Thymus (tissue), 11 donors: ENCODE measurements around the gene LRRC8D. TPM values are rescaled to one million over a fixed set of nuclear protein-coding genes. Genes with fewer than 3 reads are reported as not detected.

ENCODE experiments used
- DNase-seq, 9 donors: peaks; one replicate each; pipeline ENCODE4 v3.0.0-alpha.2; 2013; ENCODE audit warnings: low spot score in 9 of 9, low read depth in 6 of 9, missing footprints in 1 of 9
- H3K27ac ChIP-seq, 2 donors: one replicate each; pipeline ENCODE4 v1.5.1; 2013; ENCODE audit warnings: control low read depth in 1 of 2, low read depth in 1 of 2, low read length in 1 of 2, mild to moderate bottlenecking in 1 of 2, moderate library complexity in 1 of 2
- H3K27me3 ChIP-seq, 2 donors: one replicate each; pipeline ENCODE4 v1.5.1; 2013; ENCODE audit warnings: low read length in 1 of 2; ENCODE audit not compliant: control insufficient read depth in 2 of 2, insufficient read depth in 1 of 2
- H3K36me3 ChIP-seq, 2 donors: one replicate each; pipeline ENCODE4 v1.5.1; 2013; ENCODE audit warnings: low read length in 1 of 2, mild to moderate bottlenecking in 1 of 2, moderate library complexity in 1 of 2; ENCODE audit not compliant: control insufficient read depth in 2 of 2, insufficient read depth in 2 of 2
- H3K4me1 ChIP-seq, 2 donors: one replicate each; pipeline ENCODE4 v1.5.1; 2013; ENCODE audit warnings: low read length in 2 of 2; ENCODE audit not compliant: control insufficient read depth in 2 of 2, insufficient read depth in 2 of 2
- H3K4me3 ChIP-seq, 2 donors: one replicate each; pipeline ENCODE4 v1.5.1; 2013; ENCODE audit warnings: low read length in 2 of 2, control low read depth in 1 of 2, mild to moderate bottlenecking in 1 of 2
- H3K9me3 ChIP-seq, 2 donors: one replicate each; pipeline ENCODE4 v1.5.1; 2013; ENCODE audit warnings: low read length in 1 of 2, mild to moderate bottlenecking in 1 of 2; ENCODE audit not compliant: control insufficient read depth in 2 of 2, insufficient read depth in 1 of 2
- WGBS: extraction: QIAGEN DNeasy Blood & Tissue Kit; methylation state at CpG from one replicate; pipeline ENCODE4 v1.1.7; 2013; 5-methylcytosine and 5-hydroxymethylcytosine counted together
- polyA plus RNA-seq: library from polyadenylated mRNA; stranded (reverse); fragments of 200-250 nt; gene quantifications from one replicate; pipeline ENCODE4 v1.2.3, GENCODE V29; 2013
- total RNA-seq: library from RNA; stranded (reverse); fragments of 120-200 nt; gene quantifications from one replicate; pipeline ENCODE4 v1.2.4, GENCODE V29; 2013
- donor health status: healthy.

The LRRC8D gene
- total and polyA plus RNA-seq, 2 donors = 23.6 to 23.8 TPM

DNA sequence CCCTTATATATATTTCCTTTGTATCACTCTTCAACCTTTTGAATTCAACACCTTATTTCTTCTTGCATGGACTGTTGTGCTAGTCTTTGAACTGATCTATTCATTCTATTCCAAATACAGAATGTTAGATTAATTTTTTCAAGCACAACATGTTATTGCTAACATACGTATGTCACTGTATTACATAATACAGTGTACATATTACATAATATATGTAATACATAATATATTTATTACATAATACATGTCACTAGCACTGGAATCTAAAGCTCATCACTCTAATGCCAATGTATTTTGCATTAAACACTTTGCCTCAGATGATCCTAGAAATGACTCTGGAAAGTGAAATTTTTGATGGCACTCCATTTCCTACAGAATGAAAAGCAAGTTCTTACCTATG is 59.8 kb downstream of the LRRC8D start:
- Histone ChIP-seq H3K4me3 (no peak overlapping the region), H3K36me3 (peaks cover 8 to 13% of the 10 kb centered on the region in 2 donors), H3K4me1 (peaks cover 0 to 5% of the 10 kb centered on the region in 2 donors), H3K27me3 (no peaks in the 10 kb centered on the region), H3K27ac (no peak overlapping the region), H3K9me3 (peaks cover 0 to 6% of the 10 kb centered on the region in 2 donors)
- no peak for DNase-seq
- WGBS = 99% methylated on average over 1 of the region's 1 CpG

DNA sequence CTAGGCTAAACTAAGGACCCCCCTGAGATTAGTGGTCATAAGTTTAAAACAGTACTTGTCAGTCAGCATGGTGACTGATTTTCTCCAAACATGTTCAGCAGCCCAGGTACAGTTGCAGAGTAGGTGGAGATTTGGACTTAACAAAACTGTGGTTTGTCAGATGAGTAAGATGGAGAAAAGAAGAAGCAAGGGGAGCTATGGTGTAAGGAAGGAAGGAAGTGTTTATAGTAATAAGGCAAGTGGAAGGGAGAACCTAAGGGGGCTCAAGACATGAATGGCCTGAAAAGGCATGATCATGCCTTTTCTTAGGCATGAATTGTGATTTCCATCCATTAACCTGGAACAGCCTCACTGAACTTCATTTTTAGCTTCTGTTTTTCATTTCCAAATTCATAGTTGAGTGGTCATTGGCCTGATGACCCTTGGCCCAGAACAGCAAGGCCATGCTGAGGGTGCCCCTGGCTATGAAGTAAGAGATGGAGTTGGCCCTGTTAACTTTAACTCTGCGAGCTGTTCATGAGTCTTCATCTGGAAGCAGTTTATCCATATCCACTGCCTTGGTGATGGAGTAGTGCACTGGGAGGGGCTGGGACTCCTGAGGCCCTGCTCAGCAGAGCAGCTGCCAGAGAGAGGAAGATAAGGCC is 60.7 kb downstream of the LRRC8D start:
- no peaks in the 10 kb centered on the region for H3K27me3 ChIP-seq
- 98% methylated on average over 1 of the region's 1 CpG for WGBS
- DNase-seq = no peak

DNA sequence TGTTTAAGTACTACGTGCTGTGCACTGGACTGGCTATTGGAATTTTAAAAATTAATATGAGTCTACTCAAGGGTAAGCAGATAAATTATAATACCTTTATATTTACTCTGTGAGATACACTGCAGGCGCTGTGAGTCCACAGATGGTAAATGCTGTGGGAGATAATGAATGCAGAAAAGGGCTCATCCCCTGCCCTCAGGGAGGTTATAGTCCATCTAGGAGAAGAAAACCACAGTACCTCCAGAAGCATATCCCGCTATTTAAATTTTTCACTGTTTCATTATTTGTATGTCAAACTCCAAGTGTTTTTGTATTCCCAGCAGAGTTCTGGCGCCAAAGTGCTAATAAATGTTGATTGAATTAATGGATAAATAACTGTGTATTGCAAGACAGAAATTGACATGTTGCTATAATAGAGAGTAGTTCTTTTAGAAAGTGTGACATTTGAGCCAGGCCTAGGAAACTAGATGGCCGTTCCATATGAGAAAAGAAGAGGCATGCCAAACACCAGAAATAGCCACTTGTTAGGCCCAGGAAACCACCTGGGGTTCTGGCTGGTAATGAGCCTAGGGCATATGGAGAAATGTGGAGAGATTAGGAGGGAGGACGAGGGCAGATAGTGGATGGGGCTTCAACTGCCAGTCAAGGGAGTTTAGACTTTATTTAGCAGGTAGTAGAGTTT is 61.7 kb downstream of the LRRC8D start:
- WGBS = 98% methylated on average over 6 of the region's 6 CpGs
- Histone ChIP-seq H3K27me3 (no peaks in the 10 kb centered on the region), H3K4me3 (no peak overlapping the region), H3K9me3 (peaks cover 0 to 6% of the 10 kb centered on the region in 2 donors), H3K27ac (no peak overlapping the region), H3K36me3 (peaks cover 8 to 13% of the 10 kb centered on the region in 2 donors), H3K4me1 (no peaks in the 10 kb centered on the region)
- no peak for DNase-seq

More for the DNA sequence above, 60.7 kb downstream of the LRRC8D start:
- Histone ChIP-seq H3K4me1 (no peaks in the 10 kb centered on the region), H3K9me3 (peaks cover 0 to 6% of the 10 kb centered on the region in 2 donors), H3K4me3 (no peak overlapping the region), H3K36me3 (peaks cover 8 to 13% of the 10 kb centered on the region in 2 donors), H3K27ac (no peak overlapping the region)

DNA sequence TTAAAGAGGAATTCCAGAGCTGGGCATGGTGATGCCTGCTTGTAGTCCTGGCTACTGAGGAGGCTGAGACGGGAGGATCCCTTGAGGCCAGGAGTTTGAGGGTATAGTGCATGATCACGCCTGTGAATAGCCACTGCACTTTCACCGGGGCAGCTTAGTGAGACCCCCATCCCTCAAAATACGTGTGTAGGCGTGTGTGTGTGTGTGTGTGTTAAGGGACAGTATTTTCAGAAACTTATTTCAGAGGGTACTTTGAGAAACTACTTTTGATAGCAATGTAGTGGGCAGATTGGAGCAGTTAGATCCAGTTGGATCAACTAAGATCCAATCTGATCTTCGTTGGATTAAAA is 62.2 kb downstream of the LRRC8D start:
- Histone ChIP-seq H3K27me3 (no peaks in the 10 kb centered on the region), H3K36me3 (peaks cover 8 to 13% of the 10 kb centered on the region in 2 donors), H3K4me1 (no peaks in the 10 kb centered on the region), H3K4me3 (no peak overlapping the region), H3K27ac (no peak overlapping the region), H3K9me3 (peaks cover 0 to 6% of the 10 kb centered on the region in 2 donors)
- no peak for DNase-seq
- over 99% methylated on average over 6 of the region's 6 CpGs for WGBS

GRCh38 chr1:89884718-89885596 is 64.1 kb downstream of the LRRC8D start:
- Histone ChIP-seq H3K9me3 (peaks cover 0 to 6% of the 10 kb centered on the region in 2 donors), H3K27me3 (no peaks in the 10 kb centered on the region), H3K36me3 (peaks cover 8 to 13% of the 10 kb centered on the region in 2 donors), H3K4me3 (no peak overlapping the region), H3K4me1 (no peaks in the 10 kb centered on the region), H3K27ac (no peak overlapping the region)
- WGBS = 97% methylated on average over 6 of the region's 6 CpGs
- DNase-seq = no peak

- no peak for DNase-seq
- no peaks in the 10 kb centered on the region for H3K4me1 ChIP-seq
- no peaks in the 10 kb centered on the region for H3K9me3 ChIP-seq
- H3K27me3 ChIP-seq = no peaks in the 10 kb centered on the region
- H3K4me3 ChIP-seq = no peak overlapping the region
- WGBS = 98% methylated on average over 2 of the region's 2 CpGs
- H3K36me3 ChIP-seq = no peaks in the 10 kb centered on the region
- no peak overlapping the region for H3K27ac ChIP-seq
Observed at GRCh38 chr1:89887270-89887669, 66.4 kb downstream of the LRRC8D start.

- Histone ChIP-seq H3K4me3 (no peak overlapping the region), H3K27ac (no peak overlapping the region), H3K36me3 (no peaks in the 10 kb centered on the region), H3K4me1 (no peaks in the 10 kb centered on the region), H3K9me3 (no peaks in the 10 kb centered on the region), H3K27me3 (no peaks in the 10 kb centered on the region)
- DNase-seq = no peak
- 100% methylated on average over 1 of the region's 1 CpG for WGBS
Observed at GRCh38 chr1:89887713-89888112, 66.9 kb downstream of the LRRC8D start.

DNA sequence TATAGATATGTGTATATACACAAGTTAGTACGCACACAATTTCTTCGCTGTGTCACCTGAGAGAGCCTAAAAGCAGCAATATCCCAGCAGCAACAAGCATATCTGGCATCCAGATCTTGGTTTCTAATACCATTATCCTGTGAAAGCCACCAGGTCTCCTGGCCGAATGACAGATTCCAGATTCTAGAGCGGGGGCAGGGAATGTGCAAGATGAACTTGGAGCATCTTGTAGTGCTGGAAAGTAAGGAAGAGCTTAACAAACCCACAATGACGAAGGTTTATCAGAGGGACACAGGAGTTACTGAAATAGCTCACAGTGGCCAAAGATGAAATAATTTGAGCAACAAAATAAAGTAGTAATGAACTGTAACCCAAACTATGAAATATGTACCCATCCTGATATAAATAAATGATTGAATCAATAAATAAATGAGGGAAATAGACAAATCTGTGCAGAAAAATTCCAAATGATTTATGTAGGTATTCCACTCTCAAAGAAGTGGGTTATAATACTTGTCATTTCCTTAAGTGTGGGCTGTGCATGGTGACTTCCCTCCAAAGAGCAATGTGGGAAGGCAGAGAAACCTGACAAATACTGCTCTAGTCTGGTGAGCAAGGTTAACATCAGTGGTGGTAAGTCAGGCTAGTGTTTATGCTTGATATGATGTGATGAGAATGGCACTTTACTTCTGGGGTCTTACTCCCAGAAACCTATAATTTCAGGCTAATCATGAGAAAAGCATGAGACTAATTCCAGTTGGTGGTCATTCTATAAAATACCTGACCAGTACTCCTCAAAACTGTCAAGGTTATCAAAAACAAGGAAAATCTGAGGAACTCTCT is 67.9 kb downstream of the LRRC8D start:
- H3K4me3 ChIP-seq = no peak overlapping the region
- WGBS = 98% methylated on average over 5 of the region's 5 CpGs
- H3K9me3 ChIP-seq = no peaks in the 10 kb centered on the region
- no peaks in the 10 kb centered on the region for H3K27me3 ChIP-seq
- DNase-seq = no peak
- no peak overlapping the region for H3K27ac ChIP-seq
- no peaks in the 10 kb centered on the region for H3K36me3 ChIP-seq
- no peaks in the 10 kb centered on the region for H3K4me1 ChIP-seq
